HL-60 (cell line): ENCODE measurements around the gene MPND.
A peak's percentile ranks its signal among the peaks of the same experiment; 100 is the strongest.

Experiments used
- DNase-seq, 2 experiments: peaks; one replicate each; pipeline ENCODE4 v3.0.0-alpha.2; 2010 to 2020; ENCODE audit warnings: low read depth in 1 of 2, low spot score in 1 of 2
- H3K27ac ChIP-seq: fragments of 250-450 bp; sonication (Bioruptor Pico); replicated peaks from 2 replicates; pipeline ENCODE4 v1.5.1; 2020; ENCODE audit warnings: mild to moderate bottlenecking, moderate library complexity
- H3K27me3 ChIP-seq: fragments of 250-450 bp; sonication (Bioruptor Pico); 2 replicates; pipeline ENCODE4 v1.5.1; 2021; ENCODE audit warnings: mild to moderate bottlenecking, moderate library complexity; ENCODE audit not compliant: insufficient read depth, poor library complexity, severe bottlenecking
- H3K4me3 ChIP-seq: replicated peaks from 2 replicates; pipeline ENCODE4 v1.5.1; 2011; ENCODE audit warnings: mild to moderate bottlenecking, control low read depth, low read length; ENCODE audit not compliant: insufficient read depth
- CTCF ChIP-seq: IDR thresholded peaks from one replicate; pipeline ENCODE4 v1.5.1; 2011; ENCODE audit warnings: low read length, control low read depth, inconsistent platforms; ENCODE audit not compliant: insufficient read depth
- GABPA ChIP-seq: IDR thresholded peaks from 2 replicates; pipeline ENCODE4 v1.6.1; 2012; ENCODE audit warnings: low read depth
- POLR2AphosphoS5 ChIP-seq: IDR thresholded peaks from 2 replicates; pipeline ENCODE4 v1.6.1; 2012; ENCODE audit warnings: low read depth
- SPI1 ChIP-seq: IDR thresholded peaks from 2 replicates; pipeline ENCODE4 v1.6.1; 2012; ENCODE audit warnings: low read depth, mild to moderate bottlenecking, borderline replicate concordance
- TF ChIP-seq, protein P1 (sequence below): IDR thresholded peaks from 2 replicates; pipeline ENCODE4 v1.6.1; 2012; ENCODE audit warnings: low read depth; ENCODE audit not compliant: insufficient replicate concordance

Gene MPND

GRCh38 chr19:4362831-4363545, 19.6 kb downstream of the MPND start:
- Histone ChIP-seq H3K27me3 (no peaks in the 10 kb centered on the region), H3K4me3 (no peak overlapping the region), H3K27ac (no peak overlapping the region)
- DNase-seq = no peak
- TF ChIP-seq SPI1 = no peak
- TF ChIP-seq CTCF = peak; percentile 15
- TF ChIP-seq POLR2AphosphoS5 = 0 out of 2 replicates have a peak, but pooled peaks have one; percentile 17

DNA sequence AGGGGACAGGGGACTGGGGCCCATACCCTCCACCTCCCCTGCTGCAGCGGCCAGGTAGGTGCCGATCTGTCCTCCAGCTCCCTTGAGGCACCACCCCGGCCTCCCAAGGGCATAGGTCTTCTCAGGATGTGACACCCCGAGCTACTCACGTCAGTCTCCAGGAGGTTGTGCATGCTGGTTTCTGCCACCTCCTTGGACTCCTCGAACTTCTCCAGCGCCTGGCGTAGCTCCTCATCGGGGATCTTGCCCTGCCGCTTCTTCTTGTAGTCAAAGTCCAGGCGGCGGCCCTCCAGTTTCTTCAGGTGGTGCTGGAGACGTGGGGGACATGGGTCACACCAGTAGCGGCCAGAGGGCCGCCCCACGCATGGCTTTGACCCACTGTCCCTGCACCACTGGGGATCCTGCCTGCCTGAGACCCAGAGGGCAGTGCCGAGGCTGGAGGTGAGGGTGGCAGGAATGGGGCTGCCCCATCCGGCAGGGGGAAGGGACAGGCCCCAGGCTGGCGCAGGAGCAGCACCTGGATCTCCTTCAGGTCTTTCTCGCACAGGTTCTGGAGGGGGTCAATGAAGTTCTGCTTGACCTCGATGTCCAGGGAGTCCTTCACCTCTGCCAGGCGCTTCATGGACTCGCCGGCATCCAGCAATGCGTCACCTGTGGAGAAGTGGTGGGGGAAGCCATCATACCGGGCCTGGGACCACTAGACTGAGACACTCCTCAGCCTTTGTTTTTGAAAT, 20.4 kb downstream of the MPND start:
- Histone ChIP-seq H3K4me3 (no peak overlapping the region), H3K27ac (no peak overlapping the region), H3K27me3 (no peaks in the 10 kb centered on the region)
- no peak for TF ChIP-seq SPI1
- TF ChIP-seq GABPA = no peak
- no peak for TF ChIP-seq POLR2AphosphoS5
- DNase-seq = no peak

- TF ChIP-seq POLR2AphosphoS5 (no peak), CTCF (no peak), SPI1 (no peak), GABPA (no peak)
- TF ChIP-seq, protein P1, sequence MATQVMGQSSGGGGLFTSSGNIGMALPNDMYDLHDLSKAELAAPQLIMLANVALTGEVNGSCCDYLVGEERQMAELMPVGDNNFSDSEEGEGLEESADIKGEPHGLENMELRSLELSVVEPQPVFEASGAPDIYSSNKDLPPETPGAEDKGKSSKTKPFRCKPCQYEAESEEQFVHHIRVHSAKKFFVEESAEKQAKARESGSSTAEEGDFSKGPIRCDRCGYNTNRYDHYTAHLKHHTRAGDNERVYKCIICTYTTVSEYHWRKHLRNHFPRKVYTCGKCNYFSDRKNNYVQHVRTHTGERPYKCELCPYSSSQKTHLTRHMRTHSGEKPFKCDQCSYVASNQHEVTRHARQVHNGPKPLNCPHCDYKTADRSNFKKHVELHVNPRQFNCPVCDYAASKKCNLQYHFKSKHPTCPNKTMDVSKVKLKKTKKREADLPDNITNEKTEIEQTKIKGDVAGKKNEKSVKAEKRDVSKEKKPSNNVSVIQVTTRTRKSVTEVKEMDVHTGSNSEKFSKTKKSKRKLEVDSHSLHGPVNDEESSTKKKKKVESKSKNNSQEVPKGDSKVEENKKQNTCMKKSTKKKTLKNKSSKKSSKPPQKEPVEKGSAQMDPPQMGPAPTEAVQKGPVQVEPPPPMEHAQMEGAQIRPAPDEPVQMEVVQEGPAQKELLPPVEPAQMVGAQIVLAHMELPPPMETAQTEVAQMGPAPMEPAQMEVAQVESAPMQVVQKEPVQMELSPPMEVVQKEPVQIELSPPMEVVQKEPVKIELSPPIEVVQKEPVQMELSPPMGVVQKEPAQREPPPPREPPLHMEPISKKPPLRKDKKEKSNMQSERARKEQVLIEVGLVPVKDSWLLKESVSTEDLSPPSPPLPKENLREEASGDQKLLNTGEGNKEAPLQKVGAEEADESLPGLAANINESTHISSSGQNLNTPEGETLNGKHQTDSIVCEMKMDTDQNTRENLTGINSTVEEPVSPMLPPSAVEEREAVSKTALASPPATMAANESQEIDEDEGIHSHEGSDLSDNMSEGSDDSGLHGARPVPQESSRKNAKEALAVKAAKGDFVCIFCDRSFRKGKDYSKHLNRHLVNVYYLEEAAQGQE = no peak
These were observed 22.0 kb downstream of the MPND start for GRCh38 chr19:4365341-4365740.

DNA sequence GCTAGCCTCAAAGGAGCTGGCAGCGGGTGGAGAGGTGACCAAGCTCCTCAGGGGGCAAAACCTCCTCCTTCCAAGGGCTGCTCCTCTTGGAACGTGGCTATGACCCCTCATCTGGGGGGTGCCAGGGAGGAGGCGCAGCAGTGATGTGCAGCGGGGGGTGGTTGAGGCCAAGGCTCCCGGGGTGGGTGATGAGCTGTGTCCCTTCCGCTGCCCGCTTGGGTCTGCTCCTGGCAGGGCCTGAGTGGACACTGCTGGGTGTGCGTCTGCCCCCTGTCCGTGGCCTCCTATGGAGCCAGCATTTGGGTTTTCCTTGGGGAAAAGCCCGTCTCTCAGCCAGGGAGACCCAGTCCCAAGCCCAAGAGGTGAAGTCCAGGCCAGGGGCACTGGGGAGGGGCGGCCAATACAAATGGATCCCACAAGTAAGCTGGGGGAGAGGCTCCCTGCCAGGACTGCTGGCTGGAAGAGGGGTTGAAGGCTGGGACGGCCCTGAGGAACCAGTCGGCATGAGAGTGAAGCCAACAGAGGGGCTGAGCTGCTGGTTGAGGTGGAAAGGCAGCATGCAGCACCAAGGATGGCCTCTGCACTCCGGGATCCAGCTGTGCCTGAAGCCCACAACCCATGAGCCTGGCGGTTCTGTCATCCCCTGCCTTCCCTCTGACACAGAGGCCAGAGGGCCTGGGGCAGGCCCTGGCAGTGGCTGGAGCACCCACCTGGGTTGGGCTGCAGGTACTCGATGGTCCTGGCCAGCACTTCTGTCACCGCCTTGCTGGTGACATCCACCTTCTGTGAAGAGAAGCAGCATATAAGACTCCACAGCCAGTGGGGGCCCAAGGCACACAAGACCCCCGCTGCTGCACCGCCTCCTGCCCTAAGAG, 22.7 kb downstream of the MPND start:
- no peak for DNase-seq
- no peak for TF ChIP-seq POLR2AphosphoS5
- Histone ChIP-seq H3K4me3 (no peak overlapping the region), H3K27me3 (no peaks in the 10 kb centered on the region), H3K27ac (no peak overlapping the region)

More at GRCh38 chr19:4365341-4365740, 22.0 kb downstream of the MPND start:
- Histone ChIP-seq H3K27ac (no peak overlapping the region), H3K4me3 (no peak overlapping the region), H3K27me3 (no peaks in the 10 kb centered on the region)
- DNase-seq = no peak

- Histone ChIP-seq H3K27me3 (no peaks in the 10 kb centered on the region), H3K4me3 (no peak overlapping the region), H3K27ac (no peak overlapping the region)
- no peak for TF ChIP-seq CTCF
- TF ChIP-seq, protein P1 = no peak
- no peak for TF ChIP-seq GABPA
- TF ChIP-seq POLR2AphosphoS5 = no peak
- no peak for TF ChIP-seq SPI1
- no peak for DNase-seq
These were observed 23.4 kb downstream of the MPND start for GRCh38 chr19:4366666-4367335.
